ENCODE measurements around the gene ESRRB. TPM values are rescaled to one million over a fixed set of nuclear protein-coding genes. Genes with fewer than 3 reads are reported as not detected.
"Not testable (repeated sequence)": the region's sequence is repeated elsewhere in the genome, so short reads cannot be mapped to it uniquely, and the experiment has no call there.

ESRRB gene
- total RNA-seq, 1 experiment from 2014 or later = not detected

DNA sequence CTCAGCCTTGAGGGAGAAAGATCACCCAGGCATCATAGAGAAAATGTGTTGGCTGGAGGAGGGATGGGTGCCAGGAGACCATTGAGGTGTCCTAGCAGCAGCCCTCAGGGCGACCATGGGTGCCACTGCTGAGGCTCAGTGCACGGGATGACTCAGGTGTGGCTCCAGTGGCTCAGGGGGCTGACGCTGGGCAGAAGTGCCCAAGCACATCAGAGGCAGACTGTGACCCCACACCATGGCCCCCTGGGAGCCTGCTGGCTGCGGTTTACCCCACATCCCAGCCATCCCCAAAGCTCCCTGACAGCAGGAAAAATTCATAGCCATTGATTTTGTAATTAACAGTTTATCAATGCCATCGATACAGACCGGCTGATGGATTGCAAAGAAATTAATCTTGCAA lies 120.7 kb downstream of the ESRRB start:
- DNase-seq (ENCODE audit: low read depth) = no peak

- no peak for DNase-seq (ENCODE audit: low read depth)
Measured at GRCh38 chr14:76497550-76498462, 121.9 kb downstream of the ESRRB start.

DNA sequence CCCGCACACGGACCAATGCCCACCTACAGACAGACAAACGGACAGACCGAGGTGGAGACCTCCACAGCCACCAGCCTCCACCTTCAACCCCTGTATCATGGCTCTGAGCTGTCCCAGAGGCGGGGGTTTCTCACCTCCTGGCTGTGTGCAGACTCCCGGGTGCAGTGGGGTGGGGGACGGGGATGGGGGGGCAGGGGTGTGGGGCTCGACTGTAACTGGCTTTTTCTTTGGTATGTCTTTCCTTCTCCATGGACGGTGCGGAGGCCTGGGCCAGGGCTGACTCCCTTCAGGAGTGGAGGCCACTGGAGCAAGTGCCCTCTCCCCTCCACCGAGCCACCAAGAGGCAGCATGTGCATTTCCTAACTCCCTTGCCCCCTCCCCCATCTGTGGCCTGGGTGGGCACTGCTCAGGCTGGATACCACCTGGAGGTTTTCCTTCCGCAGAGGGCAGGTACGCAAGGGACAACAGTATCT lies 122.6 kb downstream of the ESRRB start:
- DNase-seq (ENCODE audit: low read depth) = no peak

DNA sequence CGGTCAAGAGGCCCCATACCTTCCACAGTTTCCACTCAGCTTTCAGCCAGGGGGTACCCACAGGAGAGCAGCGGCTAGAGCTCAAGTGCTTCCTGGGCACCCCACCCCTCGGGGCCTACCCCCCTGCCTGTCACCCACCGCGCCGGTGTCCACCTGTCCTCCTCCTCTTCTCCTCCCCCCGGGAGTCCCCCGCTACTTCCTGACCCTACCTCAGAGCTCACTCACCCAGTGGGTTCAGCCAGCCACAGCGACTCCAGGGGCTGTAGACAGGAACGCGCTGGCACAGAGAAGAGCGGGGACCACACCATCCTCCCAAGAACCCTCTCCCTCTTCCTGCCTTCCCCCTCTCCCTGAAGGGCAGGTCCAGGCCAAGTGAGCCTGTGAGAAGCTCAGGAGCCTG lies 123.0 kb downstream of the ESRRB start:
- DNase-seq (ENCODE audit: low read depth) = no peak

DNA sequence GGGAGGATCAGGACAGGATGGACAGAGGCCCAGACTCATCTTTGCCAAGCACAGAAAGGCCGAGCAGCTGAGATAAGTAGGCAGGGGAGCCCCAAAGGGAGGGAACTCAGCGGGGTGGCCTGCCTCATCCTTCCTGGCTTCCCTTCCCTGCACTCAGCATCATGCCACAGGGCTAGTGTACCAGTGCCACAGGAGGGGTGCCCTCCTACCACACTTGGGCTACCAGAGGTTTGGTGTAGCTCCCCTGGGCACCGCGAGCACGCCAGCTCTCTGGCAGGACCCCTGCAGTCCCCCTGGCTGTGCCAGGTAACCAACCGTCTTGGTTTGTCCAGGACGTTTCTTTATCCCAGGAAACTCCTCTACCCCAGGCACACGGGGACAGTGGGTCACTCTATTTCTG lies 123.5 kb downstream of the ESRRB start:
- DNase-seq (ENCODE audit: low read depth) = no peak

DNA sequence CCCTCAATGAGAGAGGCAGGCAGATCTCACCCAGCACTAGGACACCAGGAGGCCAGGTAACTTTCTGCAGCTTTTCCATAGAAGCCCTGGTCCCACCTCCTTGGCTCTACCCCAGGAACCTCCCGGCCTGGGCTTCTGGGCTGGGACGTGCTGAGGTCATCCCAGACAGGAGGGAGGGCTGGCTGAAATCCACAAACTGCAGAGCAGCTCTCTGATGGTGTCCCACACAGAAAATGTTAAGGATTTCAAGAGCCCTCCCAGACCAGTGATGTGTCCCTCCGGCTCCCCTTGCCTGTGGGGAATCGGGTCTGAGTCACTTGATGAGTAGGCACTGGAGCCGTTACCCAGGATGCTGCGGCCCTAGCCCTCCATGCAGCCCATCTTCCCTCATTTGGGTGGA lies 124.1 kb downstream of the ESRRB start:
- peak; percentile 68 for DNase-seq (ENCODE audit: low read depth)

DNA sequence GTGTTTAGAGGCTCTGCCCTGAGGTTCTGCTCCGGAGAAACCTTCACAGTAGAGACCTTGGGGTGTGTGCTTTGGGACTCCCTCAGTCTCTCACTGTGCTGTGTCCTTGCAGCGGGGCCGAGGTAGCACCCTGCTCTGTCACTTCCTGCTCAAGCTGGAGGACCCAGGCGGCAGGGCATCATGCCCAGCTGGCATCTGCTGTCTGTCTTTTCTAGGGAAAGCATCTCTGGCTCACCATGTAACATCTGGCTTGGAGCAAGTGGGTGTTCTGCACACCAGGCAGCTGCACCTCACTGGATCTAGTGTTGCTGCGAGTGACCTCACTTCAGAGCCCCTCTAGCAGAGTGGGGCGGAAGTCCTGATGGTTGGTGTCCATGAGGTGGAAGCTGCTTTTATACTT lies 124.5 kb downstream of the ESRRB start:
- peak; percentile 11 for DNase-seq (ENCODE audit: low read depth)

- no peak for DNase-seq (ENCODE audit: low read depth)
Measured at GRCh38 chr14:76501156-76501720, 125.3 kb downstream of the ESRRB start.

- DNase-seq (ENCODE audit: low read depth) = no peak
Measured at GRCh38 chr14:76502219-76502618, 126.3 kb downstream of the ESRRB start.

DNA sequence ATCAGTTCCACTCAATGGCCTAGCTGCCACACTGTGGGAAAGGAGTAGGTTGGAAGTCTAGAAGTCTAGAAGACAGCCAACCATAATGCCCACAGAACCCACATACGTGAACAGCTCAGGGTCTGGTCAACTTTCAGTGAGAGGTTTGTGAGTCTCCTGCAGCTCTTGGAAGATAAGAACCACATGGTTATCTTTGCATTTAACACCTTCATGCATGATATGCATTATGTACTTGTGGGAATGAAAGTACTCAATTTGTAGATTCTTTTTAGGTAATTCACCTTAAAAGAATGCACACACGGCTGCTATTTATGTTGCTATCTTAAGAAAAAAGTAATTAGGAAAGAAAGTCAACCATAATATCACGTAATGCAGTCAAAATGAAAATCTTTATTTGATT lies 126.7 kb downstream of the ESRRB start:
- DNase-seq (ENCODE audit: low read depth) = no peak

DNA sequence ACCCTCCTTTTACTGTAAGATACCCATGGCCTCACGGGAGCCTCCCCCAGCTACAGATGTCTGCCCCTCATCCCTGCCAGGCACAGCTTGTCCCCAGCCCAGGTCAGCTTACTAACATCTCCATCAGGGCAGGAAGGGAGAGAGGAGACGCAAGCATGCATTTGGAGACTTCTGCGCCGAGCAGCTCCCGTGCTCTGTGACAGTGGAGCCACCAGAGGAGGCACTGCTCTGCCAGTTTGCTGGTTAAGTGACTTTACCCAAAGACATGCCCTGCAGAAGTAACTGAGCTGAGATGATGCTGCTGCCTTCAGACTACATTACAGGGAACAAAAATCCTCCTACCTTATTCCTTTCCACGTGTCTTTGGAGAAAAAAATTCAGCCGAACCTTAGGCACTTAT lies 133.4 kb downstream of the ESRRB start:
- no peak for DNase-seq (ENCODE audit: low read depth)

- no peak for DNase-seq (ENCODE audit: low read depth)
Measured at GRCh38 chr14:76510181-76510580, 134.2 kb downstream of the ESRRB start.

DNA sequence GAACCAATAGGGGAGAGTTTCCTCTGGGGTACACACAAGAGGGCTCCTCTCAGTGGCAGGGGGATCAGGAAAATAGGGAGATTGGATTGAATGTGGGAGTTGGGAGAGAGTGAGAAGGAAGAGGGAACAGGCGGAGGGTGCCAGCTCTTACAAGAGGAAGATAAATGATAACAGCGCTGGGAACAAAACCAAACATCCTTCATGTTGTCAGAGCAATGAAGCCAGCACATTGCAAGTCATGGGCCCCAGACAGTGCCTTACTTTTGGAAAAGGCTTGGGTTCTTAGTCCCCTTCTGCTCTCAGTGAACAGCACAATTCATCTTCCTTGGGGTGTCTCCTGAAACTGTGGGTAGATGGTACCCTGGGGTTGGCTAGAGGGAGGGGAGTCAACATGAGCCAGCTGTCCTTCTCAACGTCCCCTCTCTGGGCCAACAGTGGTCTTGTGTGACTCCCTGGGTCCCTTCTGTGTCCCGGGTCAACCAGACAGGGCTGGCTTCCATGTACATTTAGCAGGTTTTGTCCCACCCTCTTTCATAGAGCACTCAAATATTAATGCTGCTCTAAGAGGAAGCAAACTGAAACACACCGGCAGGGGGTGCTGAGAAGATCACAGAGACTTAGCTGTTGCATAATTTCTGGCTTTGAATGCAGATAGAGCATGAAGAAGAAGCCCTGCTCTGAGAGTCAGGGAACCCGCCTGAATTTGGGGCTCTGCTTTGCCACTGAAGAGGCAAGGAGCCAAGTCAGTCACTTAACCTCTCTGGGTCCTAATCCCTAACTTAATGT lies 138.5 kb downstream of the ESRRB start:
- no peak for DNase-seq (ENCODE audit: low read depth)

- no peak for DNase-seq (ENCODE audit: low read depth)
Measured at GRCh38 chr14:76516884-76517283, 140.9 kb downstream of the ESRRB start.

- DNase-seq (ENCODE audit: low read depth) = no peak
Measured at GRCh38 chr14:76518366-76518765, 142.4 kb downstream of the ESRRB start.

- no peak for DNase-seq (ENCODE audit: low read depth)
Measured at GRCh38 chr14:76525106-76525821, 149.3 kb downstream of the ESRRB start.

- DNase-seq (ENCODE audit: low read depth) = no peak
Measured at GRCh38 chr14:76531085-76531484, 155.1 kb downstream of the ESRRB start.

- no peak for DNase-seq (ENCODE audit: low read depth)
Measured at GRCh38 chr14:76531821-76532318, 155.9 kb downstream of the ESRRB start.

DNA sequence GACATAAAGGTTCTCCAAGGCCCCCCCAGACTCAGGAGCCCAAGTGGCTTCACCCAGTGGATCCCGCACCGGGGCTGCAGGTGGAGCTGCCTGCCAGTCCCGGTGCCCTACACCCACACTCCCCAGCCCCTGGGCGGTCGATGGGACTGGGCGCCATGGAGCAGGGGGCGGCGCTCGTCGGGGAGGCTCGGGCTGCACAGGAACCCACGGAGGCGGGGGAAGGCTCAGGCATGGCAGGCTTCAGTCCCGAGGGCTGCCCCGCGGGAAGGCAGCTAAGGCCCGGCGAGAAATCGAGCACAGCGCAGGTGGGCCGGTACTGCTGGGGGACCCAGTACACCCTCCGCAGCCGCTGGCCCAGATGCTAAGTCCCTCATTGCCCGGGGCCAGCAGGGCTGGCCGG lies 160.7 kb downstream of the ESRRB start:
- not testable (repeated sequence) for DNase-seq (ENCODE audit: low read depth)

DNA sequence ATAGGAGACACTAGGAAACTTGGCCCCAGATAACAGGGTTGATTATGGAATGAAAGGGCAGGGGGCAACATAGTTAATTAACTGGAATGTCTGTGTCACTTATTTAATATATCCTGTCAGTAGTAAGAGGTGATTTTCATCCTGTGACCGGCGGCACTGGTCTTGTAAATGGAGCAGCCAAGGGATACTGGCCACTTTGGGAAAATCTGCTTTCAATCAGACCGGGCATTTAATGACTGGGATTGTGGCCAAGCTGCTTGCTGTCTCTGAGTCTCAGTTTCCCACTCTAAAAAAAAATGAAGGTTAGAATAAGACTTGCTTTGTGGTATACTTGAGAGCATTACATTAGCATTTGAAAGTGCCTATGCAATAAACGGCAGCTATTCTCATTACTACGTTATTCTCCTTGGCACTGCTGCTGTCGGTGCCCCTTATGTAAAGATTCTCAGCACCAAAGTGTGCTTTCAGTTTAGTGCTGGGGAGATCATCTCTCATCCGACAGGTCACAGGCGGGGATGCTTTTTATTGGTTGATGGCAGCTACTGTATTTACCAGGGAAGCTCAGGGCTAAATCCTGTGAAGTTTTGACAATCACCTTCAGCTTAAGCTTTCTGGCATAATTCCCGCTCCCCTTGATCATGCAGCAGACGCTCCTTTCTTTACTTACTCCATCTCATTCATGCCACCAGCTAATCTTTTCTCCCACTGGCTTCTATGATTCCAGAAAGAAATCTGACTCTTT lies 162.1 kb downstream of the ESRRB start:
- DNase-seq (ENCODE audit: low read depth) = no peak

DNA sequence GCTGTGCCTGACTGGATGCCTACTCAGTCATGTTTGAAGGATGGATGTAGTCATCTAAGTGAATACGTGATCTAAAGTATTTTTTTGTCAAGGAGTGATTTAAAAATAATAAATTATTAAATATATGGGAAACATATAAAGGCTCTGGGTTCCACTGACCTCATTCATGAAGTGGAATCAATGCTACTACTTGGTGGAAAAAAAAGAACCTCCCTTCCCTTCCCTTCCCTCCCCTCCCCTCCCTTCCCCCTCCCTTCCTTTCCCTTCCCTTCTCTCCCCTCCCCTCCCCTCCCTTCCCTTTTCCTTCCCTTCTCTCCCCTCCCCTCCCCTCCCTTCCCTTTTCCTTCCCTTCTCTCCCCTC lies 162.7 kb downstream of the ESRRB start:
- DNase-seq (ENCODE audit: low read depth) = no peak
